ENCODE data around the gene TGFBR3L.

GRCh38 chr19:7899751-7900378 lies 14.8 kb upstream of the TGFBR3L start:
- TF ChIP-seq, protein P1, sequence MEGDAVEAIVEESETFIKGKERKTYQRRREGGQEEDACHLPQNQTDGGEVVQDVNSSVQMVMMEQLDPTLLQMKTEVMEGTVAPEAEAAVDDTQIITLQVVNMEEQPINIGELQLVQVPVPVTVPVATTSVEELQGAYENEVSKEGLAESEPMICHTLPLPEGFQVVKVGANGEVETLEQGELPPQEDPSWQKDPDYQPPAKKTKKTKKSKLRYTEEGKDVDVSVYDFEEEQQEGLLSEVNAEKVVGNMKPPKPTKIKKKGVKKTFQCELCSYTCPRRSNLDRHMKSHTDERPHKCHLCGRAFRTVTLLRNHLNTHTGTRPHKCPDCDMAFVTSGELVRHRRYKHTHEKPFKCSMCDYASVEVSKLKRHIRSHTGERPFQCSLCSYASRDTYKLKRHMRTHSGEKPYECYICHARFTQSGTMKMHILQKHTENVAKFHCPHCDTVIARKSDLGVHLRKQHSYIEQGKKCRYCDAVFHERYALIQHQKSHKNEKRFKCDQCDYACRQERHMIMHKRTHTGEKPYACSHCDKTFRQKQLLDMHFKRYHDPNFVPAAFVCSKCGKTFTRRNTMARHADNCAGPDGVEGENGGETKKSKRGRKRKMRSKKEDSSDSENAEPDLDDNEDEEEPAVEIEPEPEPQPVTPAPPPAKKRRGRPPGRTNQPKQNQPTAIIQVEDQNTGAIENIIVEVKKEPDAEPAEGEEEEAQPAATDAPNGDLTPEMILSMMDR (IDR thresholded peaks at IDR 0.05): no peak
- TF ChIP-seq POLR2A (IDR thresholded peaks at IDR 0.05) (no peak), EP300 (IDR thresholded peaks at IDR 0.05) (no peak)

Data from tibial nerve (tissue), 4 donors.